Measurements from ENCODE around the gene RNF13. TPM values are rescaled to one million over a fixed set of nuclear protein-coding genes. Genes with fewer than 3 reads are reported as not detected.

RNF13 gene
- total RNA-seq, 1 experiment from 2014 or later: 28.9 TPM

- TF ChIP-seq ZNF121 (CRISPR knock-in tag; IDR thresholded peaks at IDR 0.05) (no peak), AFF4 (CRISPR knock-in tag; IDR thresholded peaks at IDR 0.05; ENCODE audit: borderline replicate concordance) (no peak)
Observed at GRCh38 chr3:149908424-149908957, 95.5 kb downstream of the RNF13 start (continued).

- Mint-ChIP-seq H3K4me1 (no peaks in the 10 kb centered on the region), H3K4me3 (no peak overlapping the region), H3K27me3 (ENCODE audit: low read depth) (no peaks in the 10 kb centered on the region), H3K27ac (no peak overlapping the region), H3K36me3 (no peaks in the 10 kb centered on the region; the same call in none of the 2 replicates), H3K9me3 (no peaks in the 10 kb centered on the region)
- ATAC-seq: no peak
- DNase-seq (ENCODE audit: low spot score): no peak
- TF ChIP-seq ZNF671 (CRISPR knock-in tag; IDR thresholded peaks at IDR 0.05) (no peak), EMX1 (CRISPR knock-in tag; IDR thresholded peaks at IDR 0.05) (no peak), E2F1 (CRISPR knock-in tag; IDR thresholded peaks at IDR 0.05) (no peak), FOXK1 (CRISPR knock-in tag; IDR thresholded peaks at IDR 0.05) (no peak), MXD4 (CRISPR knock-in tag; IDR thresholded peaks at IDR 0.05; ENCODE audit: borderline replicate concordance) (no peak), PRRX2 (CRISPR knock-in tag; IDR thresholded peaks at IDR 0.05) (no peak), PRDM15 (CRISPR knock-in tag; IDR thresholded peaks at IDR 0.05) (no peak), ATF2 (CRISPR knock-in tag; IDR thresholded peaks at IDR 0.05; ENCODE audit: borderline replicate concordance, low read depth) (no peak), ZBTB43 (CRISPR knock-in tag; IDR thresholded peaks at IDR 0.05) (no peak), ZNF532 (CRISPR knock-in tag; IDR thresholded peaks at IDR 0.05; ENCODE audit: borderline replicate concordance) (no peak), ARID4B (CRISPR knock-in tag; IDR thresholded peaks at IDR 0.05; ENCODE audit: borderline replicate concordance) (no peak), SP1 (CRISPR knock-in tag; conservative IDR thresholded peaks at IDR 0.05) (no peak), ZNF423 (CRISPR knock-in tag; IDR thresholded peaks at IDR 0.05) (no peak)
- POLR2A ChIA-PET: no interaction called here
- CTCF ChIA-PET: interaction anchor here (0.7 to 1.8 kb wide), 4 partner anchors 30 to 379 kb away, joined by 3 to 7 read pairs (median 3); no protein-coding TSS in a partner anchor
Observed at GRCh38 chr3:149909923-149910322, 96.9 kb downstream of the RNF13 start.

All from WTC11 (cell line).